ENCODE results near the gene TEKT5.
"Not testable (repeated sequence)": the region's sequence is repeated elsewhere in the genome, so short reads cannot be mapped to it uniquely, and the experiment has no call there.

Gene TEKT5

DNA sequence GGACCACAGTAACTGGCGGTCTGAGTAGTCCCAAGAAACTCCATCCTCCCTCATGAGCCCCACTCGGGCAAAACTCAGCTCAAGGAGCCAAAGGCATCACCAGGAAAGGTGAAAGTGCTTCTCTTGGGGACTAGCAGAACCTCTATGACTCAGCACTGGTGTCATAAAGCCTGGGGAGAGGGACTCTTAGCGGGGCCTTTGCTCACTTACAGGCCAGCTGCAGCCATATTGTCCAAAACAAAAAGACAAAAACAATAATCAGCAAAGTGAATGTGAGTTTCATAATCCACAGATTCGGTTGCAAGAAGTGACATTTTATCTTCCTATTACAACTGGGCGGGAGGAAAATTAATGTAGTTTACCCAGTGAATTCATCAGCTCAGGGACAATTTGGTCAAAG lies at the start of gene TEKT5:
Gene TEKT5, minus strand, starts transcription at position 101 of the 400 bp plus-strand sequence. Its CDS starts 57 bp downstream, at position 44.
- DNase-seq, result no peak

DNA sequence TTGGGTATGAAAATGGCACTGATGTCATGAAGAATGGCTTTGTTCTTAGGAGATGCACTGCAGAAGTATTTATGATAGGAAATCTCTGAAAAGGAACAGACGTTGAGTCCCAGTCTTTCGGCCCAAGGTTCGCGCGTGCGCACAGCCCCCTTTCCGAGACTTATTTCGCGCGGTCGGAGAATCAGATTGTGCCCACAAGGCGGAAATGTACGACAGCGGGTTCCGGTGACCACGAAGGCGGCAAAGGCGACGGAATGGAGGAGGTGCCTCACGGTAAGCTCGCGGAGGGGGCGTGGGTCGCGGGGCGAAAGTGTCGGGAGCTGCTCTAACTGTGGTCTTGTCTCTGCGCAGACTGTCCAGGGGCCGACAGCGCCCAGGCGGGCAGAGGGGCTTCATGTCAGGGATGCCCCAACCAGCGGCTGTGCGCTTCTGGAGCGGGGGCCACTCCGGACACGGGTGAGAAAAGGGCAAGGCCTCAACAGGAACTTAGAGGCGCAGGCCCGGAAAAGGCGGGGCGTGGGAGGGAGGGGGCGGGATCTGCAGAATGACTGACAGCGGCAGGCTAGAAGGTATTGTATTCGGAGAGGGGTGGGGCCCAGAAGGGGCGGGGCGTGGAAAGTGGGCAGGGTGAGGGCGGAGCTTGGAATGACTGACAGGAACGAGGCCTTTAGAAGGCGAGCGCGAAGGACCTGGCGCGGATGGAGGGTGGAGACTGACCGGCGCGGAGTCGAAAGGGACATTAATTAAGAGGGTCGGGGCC lies 49.1 kb upstream of the TEKT5 start, which contains the start of gene NUBP1:
Gene NUBP1, plus strand, starts transcription at position 233 of the 760 bp plus-strand sequence. Its CDS starts 22 bp downstream, at position 255.
- DNase-seq, result peak; percentile 98

DNA sequence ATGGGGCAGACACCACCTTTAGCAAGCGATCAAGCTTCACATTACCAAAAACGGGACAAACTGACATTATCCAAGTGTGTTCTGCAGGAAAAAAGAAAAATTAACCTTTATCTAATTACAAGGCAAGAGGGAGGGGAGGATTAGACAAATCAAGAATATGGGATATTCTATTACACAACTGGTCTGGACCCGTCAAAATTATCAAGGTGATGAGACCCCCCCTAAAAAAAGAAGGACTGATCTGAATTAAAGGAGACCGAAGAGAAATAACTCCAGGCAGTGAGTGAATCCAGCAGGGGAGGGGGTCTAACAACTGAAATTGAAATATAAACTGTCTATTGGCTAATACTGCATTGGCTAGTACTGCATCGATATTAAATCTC lies 48.5 kb upstream of the TEKT5 start:
- DNase-seq, result no peak

DNA sequence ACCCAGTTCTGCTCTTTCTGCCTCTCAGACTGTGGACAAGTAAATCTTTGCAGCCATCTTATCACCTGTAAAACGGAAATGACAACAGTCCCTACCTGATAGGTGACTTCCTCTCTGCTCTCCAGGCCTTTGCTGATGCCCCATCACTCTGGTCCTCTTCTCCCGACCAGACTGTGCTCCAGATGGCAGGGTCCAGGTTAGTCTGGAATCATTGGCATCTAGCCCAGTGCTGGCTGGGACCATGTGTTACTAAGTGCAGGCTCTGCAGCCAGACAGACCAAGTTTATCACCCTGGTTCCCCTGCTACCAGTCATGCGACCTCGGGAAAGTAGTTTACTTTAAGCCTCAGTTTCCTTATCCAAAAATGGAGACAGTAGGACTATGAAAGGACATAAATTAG lies 47.1 kb upstream of the TEKT5 start:
- peak; percentile 92 for DNase-seq

DNA sequence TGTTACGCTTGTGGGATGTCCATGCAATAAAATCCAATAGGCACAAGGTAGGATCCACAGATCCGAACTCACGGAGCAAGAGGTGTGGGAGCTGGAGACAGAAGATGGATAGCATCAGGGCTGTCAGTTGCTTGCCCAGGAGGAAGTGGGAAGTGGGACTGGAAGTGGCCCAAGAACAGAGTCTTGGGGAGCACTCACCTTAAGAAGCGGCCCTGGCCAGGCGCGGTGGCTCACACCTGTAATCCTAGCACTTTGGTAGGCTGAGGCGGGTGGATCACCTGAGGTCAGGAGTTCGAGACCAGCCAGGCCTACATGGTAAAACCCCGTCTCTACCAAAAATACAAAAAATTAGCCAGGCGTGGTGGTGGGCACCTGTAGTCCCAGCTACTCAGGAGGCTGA lies 46.5 kb upstream of the TEKT5 start:
- DNase-seq, result not testable (repeated sequence)

DNA sequence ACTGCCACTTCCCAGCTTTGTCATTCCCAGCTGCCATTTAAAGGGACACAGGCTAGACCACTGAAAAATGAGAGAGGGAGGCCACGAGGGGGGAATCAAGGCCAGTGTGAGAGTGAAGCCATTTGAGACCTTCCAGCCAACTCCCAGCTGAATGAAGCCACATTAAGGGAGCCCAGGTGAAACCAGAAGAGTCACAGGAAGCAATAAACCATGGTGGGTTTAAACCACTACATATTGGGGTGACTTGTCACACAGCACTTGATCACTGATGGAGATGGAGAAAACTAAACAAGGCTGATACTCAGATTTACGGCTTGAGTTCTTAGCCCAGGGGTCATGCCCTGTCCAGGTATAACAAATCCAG lies 46.1 kb upstream of the TEKT5 start:
- no peak for DNase-seq

DNA sequence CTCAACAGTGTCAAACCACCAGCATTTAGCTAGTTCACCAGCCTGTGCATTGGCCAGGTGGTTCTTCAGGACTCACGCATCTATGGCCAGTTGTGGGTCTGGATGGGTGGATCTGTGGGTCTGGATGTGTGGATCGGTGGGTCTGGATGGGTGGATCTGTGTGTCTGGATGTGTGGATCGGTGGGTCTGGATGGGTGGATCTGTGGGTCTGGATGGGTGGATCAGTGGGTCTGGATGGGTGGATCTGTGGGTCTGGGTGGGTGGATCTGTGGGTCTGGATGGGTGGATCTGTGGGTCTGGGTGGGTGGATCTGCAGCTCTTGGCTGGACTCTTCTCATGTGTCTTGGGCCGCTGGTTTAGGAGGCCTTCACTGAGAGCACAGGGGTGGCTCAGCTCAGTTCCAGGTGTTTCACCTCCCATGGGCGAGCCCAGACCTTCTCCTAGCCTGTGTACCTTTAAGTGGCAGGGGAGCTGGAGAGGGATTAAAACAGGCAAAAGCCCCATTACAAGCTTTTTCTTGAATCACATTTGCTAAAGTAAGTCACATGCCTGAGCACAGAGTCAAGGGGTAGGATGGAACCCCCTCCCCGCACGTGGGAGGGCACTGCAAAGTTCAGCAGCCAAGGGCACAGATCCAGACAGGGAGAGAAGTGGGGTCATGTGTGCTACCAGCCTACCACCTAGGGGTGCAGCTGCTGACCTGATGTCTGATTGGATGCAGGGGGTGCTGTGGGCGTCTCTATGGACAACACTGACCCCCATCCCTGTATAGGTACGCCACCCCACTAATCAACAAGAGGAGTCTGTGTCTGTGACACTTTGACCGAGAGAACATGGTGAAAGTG lies 45.5 kb upstream of the TEKT5 start:
- no peak for DNase-seq

DNA sequence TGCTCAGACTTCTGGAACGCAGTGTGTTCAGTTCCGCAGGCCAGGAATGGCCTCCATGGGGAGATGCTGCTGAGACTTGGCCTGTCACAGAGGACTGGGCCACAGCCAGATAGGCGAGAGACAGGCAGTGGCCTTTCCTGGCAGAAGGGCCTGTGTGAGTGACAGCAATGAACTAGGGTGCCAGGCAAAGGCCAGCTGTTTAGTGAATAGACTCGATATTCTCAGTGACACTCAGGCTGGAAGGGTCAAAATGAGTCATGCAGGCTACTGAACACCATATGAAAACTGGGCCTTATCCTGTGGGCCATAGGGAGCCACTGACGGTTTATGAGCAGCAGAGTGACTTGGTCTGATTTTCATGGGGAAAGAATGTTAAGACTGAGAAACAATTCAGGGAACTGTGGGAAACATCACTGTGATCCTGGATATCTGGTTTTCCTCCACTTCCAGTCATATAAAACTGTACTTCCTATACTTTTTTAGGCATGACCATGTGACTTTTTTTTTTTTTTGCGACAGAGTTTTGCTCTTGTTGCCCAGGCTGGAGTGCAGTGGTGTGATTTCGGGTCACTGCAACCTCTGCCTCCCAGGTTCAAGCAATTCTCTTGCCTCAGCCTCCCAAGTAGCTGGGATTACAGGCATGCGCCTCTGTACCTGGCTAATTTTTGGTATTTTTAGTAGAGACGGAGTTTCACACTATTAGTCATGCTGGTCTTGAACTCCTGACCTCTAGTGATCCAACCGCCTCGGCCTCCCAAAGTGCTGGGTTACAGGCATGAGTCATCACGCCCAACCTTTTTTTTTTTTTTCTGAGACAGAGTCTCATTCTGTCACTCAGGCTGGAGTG lies 43.7 kb upstream of the TEKT5 start:
- DNase-seq, result no peak

DNA sequence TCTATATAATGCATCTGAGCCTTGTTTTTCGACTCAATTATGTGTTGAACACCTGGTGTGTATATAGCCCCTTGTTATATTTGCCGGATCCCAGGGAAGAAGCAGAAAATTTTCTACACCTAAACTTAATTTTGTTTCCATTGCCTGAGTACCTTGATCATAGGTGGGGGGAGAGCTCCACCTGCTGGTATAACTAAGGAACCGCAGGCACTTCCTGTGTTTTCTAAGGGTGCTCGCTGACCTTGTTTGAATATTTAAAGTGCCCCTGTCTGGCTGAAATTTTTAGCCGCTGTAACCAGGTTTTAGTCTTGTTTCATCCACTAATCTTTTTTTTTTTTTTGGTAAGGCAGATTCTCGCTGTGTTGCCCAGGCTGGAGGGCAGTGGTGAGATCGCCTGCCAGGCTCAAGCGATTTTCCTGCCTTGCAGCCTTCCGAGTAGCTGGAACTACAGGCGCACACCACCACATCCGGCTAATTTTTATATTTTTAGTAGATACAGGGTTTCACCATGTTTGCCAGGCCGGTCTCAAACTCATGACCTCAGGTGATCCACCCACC lies 42.4 kb upstream of the TEKT5 start:
- DNase-seq, result peak; percentile 82

DNA sequence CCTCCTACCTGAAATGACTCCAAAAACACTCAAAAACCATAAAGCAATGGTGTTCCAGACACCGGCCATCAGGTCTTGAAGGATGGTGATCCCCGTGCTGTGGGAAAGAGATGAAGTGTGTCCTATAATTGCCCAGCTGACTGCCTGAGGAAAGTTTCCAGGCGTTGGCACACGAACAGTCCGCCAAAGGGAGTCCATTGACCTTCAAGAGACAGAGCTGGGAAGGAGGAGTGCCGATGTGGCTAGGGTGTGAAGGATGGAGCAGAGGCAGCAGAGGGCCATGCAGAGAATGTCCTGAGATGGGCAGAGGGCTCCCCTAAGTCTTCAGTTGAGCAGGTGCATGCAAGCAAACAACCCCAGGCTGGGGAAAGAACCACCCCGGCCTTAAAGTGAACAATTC lies 37.1 kb upstream of the TEKT5 start:
- no peak for DNase-seq

DNA sequence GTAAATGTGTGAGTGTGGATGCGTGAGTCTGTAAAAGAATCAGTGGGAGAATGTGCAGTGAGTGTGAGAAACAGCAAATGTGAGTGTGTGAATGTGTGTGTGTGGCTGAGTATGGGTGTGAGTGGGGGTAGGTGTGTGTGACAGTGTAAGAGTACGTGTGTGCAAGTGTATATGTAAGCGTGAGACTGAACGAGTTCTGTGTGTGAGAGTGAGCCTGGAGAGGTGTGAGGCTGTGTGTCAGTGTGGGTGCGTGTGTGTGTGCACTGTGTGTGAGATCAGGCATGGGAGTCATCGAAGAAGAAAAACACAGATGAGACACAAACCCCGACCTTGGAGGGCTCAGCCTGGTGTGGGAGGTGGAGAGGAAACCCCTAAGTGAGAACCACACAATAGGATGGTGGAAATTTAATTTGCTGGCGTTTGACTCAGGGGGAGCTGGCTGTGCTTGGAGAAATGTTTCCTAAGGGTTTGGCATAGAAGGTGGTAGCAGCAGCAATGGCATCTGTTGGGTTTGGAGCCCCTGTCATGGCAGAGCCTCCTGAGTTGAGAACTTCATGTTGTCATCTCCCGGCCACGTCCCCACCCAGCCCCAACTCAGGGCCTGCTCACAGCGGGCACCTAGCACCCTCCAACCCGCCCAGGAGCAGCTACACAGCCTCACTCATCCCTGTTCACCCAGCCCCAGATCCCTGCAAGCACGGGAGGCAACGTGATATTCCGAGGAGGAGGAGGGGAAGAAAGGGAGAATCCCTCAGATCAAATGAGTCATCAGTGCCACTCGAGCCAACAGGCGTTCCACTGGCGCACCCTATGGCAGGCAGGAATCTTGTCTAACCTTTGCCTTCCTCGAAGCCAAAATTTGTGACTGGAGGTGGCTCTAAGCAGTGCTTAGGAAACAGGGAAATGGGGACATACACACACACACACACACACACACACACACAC lies 34.6 kb upstream of the TEKT5 start:
- peak; percentile 42 for DNase-seq

DNA sequence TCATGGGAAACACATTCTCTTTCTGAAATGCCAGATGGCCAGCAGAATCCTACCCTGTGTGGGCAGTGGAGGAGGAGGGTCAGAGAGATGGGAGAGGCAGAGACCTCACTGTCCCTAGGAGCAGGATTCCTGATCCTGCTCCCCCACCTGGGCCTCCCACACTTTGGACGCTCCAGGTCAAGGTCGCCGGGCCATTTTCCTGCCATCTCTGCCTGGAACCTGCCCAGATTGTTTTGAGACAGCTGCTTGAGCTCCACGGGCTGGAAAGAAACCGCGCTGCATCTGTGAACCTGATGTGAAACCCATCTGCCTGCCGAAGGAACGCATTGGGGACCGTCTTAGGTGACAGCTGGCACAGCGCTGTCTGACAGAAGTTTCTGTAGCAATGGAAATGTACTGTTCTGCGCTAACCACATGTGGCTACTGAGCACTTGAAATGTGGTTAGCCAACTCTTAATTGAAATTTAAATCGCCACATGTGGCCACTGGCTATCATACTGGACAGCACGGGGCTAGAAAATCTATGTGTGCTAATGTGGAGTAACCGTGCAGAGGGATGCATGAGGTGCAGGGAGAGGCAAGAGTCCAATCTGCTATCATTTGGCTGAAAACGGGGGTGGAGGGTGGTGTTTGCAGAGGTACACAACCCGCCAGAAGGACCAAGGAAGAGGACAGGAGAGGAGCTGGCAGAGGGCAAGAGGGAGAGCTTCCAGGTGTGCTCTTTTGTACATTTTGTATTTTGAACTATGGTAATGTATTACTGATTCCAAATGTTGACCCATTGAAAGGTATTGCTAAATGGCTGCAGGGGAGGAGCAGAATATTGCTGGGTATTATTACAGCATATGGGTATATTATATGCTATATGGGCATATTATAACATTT lies 33.5 kb upstream of the TEKT5 start:
- peak; percentile 91 for DNase-seq

DNA sequence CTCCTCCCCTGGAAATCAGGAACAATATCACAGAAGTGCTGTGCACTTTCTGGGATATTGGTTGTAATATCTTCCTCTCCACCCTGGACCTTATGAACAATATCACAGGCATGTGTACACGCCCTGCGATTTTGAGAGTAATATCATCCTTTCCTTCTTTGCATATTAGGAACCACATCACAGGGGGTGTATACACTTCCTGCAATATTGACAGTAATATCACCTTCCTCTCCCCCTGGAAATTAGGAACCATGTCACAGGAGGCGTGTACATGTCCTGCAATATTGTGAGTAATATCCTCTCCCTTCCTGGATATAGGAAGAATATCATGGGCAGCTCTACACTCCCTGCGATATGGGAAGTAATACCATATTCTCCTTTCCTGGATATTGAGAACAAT lies 14.2 kb upstream of the TEKT5 start:
- DNase-seq, result no peak

DNA sequence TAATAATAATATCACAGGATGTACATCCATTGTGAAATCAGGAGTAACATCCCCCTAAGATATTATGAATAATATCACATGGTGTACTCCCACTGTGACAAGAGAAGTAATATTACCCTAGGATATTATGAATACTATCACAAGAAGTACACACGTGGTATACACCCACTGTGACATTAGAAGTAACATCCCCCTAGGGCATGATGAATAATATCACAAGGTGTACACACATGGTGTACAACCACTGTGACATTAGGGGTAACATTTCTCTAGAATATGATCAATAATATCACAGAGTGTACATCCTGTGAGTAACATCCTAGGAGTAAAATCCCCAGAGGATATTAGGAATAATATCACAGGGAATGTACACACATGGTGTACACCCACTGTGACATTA lies 5.0 kb upstream of the TEKT5 start:
- DNase-seq, result no peak

DNA sequence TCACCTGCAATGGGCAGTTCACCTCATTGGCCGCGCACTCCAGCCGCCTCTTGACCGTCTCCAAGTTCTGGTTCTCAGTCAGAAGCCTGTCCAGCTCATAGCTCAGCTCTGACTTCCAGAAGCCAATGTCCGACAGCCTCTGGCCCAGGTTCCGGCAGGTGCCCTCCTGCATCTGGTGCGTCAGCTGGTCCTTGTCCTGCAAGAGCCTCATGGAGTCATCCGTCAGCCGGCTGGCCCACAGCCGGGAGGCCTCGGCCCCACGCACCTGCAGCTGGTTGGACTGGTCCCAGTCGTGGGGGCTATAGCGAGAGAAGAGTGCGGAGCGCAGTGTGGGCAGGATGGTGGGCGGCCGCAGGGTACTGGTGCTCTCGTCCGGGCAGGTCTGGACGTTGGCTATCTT lies 424 bp downstream of the TEKT5 start:
- no peak for DNase-seq

DNA sequence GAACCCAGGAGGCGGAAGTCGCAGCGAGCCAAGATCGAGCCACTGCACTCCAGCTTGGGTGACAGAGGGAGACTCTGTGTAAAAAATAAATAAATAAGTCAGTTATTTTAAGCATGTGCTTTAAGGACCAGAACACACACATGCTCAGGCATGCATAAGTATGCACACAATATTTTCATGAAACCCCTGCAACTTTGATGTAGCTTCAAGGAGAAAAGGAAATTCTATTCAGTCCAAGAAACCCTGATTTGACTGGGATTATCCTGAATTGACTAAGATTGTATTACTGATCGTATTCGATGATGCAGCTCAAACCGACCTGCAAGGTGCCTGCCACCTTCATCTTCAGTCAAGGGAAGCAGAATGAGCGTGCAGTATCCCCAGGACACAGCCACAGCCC lies 841 bp downstream of the TEKT5 start:
- DNase-seq, result no peak

DNA sequence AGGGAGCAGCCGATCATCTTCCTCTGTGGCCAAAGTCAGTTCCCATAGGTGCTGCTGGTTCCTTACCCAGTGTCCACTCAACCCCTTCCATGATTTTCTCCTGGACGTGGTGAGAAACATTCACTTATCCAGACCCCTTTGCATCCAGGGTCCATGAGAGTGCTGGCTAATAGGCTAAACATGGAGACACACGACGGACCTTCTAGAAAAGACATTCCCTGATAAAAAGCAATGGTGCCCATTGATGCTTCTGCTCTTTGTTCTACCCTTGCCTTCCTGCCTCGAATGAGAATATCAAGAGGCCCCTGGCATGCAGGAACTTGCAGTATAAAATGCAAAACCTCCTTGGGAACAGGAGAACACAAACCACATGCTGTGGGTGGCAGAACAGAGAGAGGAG lies 2.3 kb downstream of the TEKT5 start:
- no peak for DNase-seq

DNA sequence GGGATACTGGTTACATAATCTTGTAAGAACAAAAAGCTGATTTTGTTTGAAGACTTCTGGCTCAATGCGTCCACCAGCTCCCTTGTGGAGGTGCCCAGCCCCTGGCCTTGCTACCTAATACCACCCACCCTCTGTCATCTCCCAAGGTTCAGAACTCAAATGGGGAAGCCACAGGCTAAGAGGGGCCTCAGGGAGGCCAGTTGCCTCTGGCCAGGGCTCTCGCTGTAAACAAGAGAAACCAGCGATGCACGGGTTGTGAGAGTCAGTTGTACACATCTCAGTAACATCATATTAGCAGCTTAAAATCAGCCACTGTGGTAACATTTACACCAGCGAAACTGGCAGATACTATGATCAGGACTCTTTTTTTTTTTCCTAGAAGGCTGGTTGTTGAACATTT lies 6.0 kb downstream of the TEKT5 start:
- DNase-seq, result peak; percentile 48

DNA sequence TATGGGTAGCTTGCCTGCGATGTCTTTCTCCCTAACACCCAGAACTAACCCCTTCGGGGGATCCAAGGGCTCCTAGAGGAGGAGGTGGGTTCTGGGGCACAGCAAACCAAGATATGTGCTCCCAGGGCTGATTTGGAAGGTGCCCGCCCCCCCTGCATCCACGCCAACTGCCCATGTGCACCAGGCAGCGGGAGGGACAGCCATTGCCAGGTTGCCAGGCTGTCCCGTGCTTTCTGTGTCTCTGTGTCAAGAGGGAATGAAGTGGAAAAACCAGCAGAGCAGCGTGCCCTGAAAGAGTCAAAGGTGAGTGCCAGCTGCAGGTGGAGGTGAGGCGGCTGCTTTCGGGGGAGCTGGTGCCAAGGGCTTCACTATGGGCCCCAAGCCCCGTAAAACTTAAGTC lies 6.4 kb downstream of the TEKT5 start:
- DNase-seq, result no peak

DNA sequence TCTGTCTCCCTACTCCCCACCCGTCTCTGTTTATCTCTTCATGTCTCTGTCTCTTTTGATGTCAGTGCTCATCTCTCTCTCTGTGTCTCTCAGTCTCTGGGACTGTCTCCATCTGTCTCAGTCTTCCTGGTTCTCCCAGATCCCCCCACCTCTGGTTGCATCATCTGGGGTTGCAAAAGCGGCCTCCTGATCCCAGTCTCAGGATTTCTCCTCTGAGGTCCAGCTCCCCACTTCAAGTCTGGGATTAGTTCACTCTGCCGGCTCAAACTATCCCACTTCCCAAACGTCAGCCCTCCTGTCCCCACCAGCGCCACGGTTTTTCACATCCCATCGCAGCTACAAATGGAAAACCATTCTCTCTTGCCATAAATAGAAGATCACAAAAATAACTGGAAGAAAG lies 9.0 kb downstream of the TEKT5 start:
- no peak for DNase-seq
